GM21529 (cell line): Measurements from ENCODE around the gene SH3RF1.

Experiments
- ATAC-seq: cut with Tn5 transposase; IDR thresholded peaks from one replicate; pipeline ENCODE4 v1.9.1; 2021; ENCODE audit not compliant: unreplicated experiment

Gene SH3RF1

DNA sequence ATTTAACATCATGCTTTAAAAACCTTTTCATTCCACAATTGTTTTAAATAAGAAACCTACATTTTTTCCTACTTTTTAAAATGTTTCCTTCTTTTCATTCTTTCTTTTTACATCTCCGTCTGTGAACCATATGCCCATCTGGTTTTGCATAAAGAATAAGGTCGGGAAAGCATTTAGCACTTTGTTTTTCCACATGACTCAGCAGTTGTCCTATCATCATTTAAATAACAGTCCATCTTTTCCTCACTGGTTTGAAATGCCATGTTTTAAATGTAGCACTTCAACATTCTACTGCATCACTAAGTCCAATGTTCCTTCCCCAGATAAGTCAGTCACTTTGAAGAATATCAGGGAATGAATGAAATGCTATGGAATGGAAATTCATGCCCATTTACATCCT is 128.4 kb downstream of the SH3RF1 start:
- no peak for ATAC-seq

DNA sequence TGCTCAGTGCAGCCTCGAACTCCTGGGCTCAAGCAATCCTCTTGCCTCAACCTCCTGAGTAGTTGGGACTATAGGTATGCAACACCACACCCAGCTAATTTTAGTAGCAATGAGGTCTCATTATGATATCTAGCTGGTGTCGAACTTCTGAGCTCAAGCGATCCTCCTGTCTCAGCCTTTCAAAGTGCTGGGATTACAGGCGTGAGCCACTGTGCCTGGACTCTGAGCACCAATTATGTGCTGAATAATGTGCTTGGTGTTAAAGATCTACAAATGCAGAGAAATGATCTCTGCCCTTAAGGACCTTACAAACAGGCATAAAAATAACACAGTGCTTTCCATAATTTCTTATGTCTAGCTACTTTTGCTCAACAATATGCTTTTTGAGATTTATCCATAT is 131.7 kb downstream of the SH3RF1 start:
- no peak for ATAC-seq

DNA sequence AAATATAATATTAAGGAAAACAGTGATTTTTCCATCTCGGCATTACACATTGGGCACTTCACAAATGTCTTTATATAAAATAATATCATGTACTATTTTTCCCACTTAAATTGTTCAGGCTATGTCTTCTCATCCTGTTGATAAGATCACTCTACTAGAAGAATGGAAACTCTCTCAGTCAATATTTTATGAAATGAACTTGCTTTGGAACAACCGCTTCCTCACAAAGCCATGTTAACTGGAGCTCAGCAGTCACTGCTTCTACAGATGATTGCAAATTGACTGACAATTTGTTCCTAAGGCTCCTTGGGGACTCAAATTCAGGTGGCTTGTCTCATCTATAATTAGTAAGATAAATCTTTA is 133.2 kb downstream of the SH3RF1 start:
- no peak for ATAC-seq

DNA sequence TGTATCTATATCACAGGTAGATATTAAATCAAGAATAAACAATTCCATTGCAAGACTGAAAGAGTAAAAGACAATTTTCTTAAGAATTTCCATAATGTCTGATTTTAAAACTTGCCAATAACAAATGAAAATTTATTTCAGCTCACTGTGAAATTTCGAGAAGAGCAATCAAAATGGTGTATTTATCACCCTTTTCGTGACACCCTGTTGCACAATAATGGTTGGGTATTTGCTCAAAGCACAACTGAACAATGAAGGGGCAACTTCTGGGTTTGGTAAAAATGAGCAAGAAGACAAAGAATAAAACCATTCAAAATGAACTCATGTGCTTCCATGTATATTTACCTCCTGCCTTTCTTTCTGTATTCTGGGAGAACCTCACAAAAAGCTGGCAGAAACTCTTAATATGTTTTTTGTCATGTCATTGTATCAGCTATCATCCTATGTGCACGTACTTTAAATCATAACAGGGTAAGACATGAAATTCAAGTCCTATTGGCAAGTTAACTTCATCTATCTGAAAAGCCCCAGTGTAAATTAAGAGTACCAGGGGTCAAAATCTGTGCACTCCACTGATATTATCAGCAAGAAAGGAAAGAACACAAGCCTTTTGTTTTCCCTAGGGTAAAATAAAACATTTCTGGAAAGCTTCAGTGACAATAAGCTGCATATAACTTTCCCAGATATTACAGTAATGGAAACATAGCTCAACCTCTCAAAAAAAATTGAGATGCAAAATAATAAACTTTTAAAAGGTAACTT is 133.8 kb downstream of the SH3RF1 start:
- ATAC-seq, result no peak

DNA sequence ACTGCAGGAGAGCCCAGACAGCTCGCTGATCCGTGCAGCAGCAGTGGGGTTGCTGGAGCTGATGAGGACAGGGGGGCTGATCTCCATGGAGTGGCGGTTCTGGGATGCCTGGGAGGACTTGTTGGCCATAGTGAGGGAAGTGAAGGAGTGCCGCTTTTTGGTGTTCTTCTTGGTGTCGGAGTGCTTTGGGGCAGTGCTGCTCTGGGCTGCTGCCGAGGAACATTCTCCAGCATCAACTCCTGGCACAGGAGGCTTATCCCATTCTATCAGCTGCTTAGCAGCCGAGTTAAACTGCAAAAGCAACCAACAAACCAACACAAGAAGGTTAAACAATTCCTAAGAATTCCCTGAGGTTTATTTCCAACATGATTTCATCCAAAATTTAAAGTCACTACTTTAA is 134.4 kb downstream of the SH3RF1 start:
- no peak for ATAC-seq

DNA sequence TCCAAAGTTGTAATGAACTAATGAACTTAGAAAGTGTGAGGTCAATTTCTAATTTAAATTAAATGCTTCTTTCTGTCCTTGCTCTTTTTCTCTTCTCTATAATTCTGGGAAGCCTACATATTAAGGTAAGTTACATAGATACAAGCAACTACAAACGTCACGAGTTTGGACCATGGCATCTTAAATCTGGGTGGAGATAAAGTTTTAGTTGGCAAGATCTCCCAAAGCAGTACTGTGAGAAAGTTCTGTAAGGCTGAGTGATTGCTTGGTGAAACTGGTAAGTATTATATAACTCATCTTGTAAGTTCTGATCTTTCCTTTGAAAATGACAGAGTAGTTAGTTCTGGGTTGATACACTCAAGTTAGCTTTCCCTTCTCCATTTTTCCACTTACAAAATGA is 135.0 kb downstream of the SH3RF1 start:
- ATAC-seq, result no peak

DNA sequence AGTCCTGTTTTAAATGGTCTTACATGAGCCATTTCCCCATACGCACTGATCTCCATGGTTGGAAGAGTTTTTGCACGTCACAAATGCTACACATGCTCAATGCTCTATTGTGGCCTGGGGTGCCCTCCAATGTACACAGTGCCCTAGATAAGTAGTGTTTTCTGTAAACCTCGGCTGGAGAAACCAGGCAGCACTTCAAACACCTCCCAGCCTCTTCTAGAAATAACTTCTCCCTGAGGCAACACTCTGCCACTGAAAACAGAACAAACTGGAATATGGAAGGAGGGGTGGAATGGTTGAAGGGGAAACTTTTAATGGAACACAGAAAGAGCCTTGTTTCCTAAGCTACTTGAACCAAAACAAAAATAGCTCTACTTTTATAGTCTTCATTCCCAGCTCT is 136.8 kb downstream of the SH3RF1 start:
- no peak for ATAC-seq

DNA sequence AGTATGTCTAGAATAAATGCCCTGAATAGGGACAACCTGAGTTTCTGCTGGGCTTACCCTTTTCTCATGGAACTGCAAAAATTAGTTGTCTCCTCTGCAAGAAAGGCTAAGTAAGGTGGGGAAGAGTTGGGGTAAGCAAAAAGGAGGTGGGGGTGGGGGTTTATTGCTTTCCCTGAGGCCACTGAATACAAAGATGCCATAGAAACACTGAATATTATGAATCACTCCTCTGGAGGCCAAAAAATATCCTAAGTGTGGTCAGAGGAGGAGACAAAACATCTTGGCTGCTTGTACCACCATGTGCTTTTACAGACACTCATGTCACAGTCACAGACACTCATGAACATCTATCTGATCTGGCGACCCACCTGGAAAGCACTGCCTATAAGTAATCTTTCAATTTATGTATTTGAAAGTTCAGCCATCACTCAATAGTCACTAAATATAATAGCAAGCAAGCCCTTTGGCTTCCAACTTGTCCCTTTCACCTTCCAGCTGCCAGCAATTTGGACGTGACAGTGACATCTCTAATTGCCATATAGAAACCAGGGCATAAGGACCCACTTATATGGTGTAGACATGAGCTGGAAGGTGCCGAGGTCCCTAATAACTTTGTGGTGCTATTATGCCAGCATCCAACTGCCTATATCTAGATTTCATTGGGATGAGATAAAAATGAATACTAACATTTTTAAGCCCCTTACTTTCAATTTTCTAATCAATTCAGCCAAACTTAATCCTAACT is 138.0 kb downstream of the SH3RF1 start:
- no peak for ATAC-seq

DNA sequence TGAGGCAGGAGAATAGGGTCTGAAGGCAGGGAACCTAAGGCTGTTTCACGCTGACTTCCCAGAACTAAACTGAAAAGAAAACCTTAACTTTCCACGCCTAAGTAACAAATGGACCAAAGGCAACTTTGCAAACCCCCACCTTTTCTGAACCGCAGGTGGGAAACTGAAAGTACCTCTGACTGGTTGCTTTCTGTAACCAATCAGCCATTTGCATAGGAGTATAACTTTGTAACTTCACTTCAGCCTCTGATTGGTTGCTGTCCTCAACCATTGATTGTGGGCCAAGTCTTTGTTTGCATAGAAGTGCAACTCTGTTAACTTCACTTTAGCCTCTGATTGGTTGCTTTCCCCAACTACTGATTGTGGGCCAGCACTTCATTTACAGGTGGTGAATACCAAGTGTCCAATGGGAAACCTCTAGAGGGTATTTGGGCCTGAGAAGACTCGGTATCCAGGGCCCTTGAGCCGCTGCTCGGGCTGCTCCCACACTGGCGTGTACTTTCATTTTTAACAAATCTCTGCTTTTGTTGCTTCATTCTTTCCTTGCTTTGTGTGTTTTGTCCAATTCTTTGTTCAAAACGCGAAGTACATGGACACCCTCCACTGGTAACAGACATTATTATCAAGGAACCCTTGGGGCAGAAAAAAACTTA is 139.1 kb downstream of the SH3RF1 start:
- no peak for ATAC-seq

DNA sequence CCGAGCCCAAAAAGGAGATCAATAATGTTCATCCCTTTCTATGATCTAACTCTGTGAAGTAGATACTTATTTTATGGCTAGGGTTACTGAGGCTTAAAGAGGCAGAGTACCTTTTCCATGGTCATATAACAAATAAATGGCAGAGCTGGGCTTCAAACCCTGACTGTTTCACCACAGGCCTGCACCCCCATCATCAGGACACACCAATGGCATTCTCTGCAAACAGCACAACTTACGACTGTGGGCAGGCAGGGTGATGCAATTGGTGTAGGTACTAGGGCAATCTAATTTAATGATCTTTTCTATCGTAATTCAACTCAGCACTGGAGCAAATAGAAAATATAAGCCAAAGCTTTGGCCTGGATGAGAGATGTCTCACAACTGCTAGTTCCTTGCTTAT is 141.9 kb downstream of the SH3RF1 start:
- ATAC-seq, result no peak

DNA sequence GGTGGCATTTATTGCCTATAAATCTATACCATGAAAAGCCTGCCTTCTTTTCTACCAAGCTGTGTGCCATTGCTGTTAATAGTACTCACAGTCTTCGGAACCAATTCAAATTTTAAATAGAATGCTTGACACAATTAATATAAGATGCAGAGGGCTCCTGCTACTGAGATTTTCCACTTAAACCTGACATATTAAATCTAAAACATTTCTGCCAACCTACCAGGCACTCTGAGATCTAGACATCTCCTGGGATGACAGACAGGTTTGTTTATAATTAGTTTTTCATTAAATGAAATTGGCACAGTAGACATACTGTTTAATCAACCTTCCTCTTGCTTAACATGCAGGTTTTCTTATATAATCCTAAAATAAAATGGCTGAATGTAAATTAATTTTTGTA is 143.4 kb downstream of the SH3RF1 start:
- ATAC-seq, result no peak

DNA sequence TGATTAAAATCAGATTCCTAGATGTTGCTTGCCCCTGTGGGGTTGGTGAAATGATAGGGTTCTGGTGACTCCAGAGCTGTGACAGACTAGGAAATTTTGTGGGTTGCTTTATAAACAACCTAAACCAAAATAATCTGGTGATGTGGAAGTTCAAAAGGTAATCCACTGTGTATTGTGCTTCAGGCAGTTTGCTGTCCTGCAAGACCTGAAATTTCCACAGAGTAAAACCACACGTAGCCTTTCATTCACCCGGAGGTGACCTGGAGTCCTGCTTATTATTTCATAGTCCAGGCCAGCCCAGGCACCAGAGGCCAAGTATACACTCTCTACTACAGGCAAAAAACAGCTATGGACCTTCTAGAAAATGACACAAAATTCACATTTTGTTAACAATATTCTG is 146.1 kb downstream of the SH3RF1 start:
- no peak for ATAC-seq

DNA sequence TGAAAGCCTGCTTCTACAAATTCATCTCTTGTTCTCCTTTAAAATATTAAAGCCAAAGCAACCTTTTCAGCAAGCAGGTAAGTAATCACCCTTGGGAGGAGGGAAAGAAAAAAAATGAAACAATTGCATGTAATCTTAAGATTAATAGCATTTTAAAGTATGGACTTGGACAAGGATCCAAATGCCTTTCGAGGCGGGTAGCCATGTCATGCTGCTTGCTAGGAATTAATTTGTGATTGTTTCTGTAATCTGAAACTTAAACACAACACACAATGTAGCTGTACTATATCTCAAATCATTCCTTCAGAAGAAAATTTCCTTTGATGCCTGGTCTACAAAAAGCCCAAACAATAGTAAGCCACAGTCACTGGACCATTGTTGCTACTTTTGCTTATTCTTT is 148.3 kb downstream of the SH3RF1 start:
- no peak for ATAC-seq

DNA sequence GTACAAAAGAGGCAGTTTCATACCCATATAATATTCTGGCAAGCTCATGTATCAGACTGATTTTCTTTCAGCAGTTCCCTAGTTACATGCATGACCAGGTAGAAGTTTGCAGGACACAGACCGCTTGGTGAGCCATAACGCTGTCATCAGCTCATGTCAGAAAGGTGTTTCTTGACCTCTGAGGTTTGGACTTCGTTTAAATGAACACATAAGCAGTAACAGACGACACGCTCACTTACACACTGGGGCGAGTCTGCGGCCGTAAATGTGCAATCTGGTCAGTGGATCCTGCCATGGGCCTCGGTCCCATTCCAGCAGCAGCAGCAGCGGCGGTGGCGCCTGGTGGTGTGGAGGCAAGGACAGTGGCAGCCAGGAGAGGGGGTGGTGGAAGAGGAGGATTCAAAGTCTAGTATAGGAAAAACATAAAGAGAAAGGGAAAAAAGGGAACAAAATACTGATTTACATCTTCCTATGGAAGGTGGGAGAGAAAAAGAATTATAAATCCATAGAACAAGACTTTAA is 148.8 kb downstream of the SH3RF1 start:
- no peak for ATAC-seq

DNA sequence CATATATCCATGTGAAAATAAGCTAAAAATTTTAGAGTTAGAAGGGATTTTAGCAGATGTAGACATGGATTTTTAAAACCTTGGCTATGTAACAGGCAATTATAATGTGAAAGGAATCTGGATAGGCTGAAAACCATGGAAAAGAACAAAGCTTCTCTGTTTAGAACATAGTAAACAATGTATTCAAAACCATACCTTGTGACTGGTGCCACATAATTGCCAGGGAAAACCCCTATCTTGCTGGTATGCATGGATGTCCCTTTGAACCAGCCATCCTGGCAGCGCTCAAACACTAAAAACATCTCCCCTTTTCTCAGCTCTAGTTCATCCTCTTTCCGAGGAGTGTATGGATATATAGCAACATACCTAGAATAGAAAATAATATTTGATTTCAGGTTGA is 150.1 kb downstream of the SH3RF1 start:
- ATAC-seq, result no peak

DNA sequence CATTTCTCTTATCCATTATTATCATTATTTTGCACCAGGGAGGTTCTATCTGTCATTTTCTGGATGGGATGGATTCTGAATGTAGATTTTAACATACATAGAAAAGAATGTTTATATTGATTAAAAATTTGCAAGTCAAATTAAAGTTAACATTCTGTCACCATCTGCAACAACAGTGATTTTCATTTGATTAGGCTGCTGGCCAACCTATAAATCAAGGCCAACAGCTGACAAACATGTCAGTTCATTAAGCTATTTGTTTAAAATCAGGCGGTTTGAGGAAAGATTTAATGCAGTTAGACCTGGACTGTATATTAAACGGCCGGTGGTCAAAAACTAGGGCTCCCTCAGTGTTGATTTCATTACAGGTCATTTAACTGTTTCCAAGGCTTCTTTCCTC is 151.2 kb downstream of the SH3RF1 start:
- ATAC-seq, result no peak

DNA sequence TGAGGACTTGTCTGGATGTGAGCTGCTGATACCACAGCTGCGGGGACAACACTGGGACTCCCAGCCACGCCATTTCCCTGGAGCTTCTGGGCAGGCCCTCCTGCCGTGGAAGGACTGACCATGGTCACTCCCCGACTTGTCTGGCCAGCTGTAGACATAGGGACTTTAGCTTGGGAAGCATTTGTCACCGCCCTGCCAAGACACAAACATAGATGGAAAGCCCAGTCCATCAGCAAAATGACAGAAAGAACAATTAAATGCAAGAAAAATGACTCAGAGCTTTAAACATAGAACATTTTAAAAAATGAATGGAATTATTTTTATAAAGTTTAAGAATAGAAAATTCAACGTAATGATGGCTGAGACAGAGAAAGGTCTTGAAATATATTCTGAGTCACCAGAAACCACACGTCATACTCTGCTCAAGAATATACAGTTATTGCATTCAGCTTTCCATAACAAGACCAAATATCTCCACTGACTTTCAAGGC is 153.1 kb downstream of the SH3RF1 start:
- ATAC-seq, result no peak

DNA sequence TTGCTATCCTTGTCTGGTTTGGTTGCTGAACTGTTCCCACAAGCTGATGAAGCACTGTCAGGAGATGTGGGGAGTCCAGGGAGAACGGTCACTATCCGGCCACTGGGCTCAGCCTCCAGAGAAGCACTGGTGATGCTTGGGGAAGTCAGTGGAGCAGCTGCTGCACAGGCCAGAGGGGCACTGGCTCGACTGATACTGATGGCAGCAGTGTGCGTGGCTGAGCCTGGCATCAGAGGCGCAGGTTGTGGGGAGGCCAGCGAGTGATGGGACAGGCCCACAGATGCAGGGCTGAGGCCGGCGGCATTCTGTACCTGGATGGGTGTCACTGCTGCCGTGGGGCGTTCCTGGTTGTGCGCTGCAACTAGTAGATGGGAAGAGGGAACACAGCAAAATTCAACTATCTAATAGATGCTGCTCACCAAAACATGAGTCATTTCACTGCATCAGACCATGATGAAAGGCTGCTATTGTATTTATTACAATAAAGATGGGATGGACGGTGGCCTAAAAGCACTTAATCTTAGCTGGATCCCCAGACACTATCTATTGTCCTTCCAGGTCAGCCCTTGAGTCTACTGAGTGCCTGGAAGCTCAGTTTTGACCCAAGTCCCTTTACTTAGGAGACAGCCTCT is 154.4 kb downstream of the SH3RF1 start:
- ATAC-seq, result no peak

DNA sequence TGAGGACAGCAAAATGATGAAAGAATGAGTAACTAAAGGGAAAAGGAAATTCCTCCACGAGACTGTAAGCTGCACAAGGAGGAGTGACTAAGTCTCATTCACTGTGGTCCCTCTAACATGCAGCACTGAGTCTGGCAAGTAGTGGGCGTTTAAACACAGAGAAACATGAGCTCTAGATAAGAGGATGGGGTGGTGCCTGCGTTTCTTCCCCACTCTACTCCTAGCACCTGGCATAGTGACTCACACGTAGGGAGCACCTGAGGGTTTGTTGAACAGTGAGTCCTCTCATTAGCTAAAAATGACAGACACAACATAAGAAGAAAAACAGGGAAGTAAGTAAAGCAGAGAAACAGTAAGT is 154.9 kb downstream of the SH3RF1 start:
- peak; percentile 64 for ATAC-seq

DNA sequence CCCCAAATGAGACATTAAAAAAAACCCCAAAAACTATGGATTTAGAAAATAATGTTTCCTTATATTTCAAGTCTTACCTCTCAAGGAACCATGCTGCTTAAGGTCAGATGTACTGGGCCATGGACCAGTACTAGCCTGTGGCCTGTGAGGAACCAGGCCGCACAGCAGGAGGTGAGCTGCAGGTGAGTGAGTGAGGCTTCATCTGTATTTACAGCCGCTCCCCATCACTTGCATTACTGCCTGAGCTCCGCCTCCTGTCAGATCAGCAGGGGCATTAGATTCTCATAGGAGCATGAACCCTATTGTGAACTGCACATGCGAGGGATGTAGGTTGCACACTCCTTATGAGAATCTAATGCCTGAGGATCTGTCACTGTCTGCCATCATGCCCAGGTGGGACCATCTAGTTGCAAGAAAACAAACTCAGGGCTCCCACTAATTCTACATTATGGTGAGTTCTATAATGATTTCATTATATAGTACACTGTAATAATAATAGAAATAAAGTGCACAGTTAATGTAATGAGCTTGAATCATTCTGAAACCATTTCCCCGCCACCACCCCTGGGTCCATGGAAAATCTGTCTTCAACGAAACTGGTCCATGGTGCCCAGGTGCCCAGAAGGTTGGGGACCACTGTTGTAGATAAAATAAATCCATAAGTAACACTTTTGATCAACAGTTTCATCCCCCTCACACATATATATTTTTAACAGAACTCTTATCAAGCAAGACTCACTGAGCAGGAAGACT is 155.4 kb downstream of the SH3RF1 start:
- no peak for ATAC-seq
